Mesothelial cell of epicardium (in vitro differentiated cells): ENCODE results near the gene EXOC2. TPM values are rescaled to one million over a fixed set of nuclear protein-coding genes. Genes with fewer than 3 reads are reported as not detected.

Source experiments
- DNase-seq, 2 experiments: peaks; one replicate each; pipeline ENCODE4 v3.0.0; 2021; ENCODE audit warnings: low spot score in 2 of 2; ENCODE audit not compliant: unreplicated experiment in 2 of 2
- H3K27ac Mint-ChIP-seq: 2 replicates; pipeline ENCODE4 v1.8.0; 2021; ENCODE audit warnings: mixed read lengths
- H3K27me3 Mint-ChIP-seq: 2 replicates; pipeline ENCODE4 v1.8.0; 2021; ENCODE audit warnings: low read depth, mixed read lengths
- H3K36me3 Mint-ChIP-seq: 2 replicates; pipeline ENCODE4 v1.8.0; 2021; ENCODE audit warnings: mixed read lengths
- H3K4me1 Mint-ChIP-seq: 2 replicates; pipeline ENCODE4 v1.8.0; 2021; ENCODE audit warnings: mixed read lengths
- H3K4me3 Mint-ChIP-seq: 2 replicates; pipeline ENCODE4 v1.8.0; 2021; ENCODE audit warnings: mild to moderate bottlenecking, moderate library complexity, mixed read lengths
- H3K9me3 Mint-ChIP-seq: 2 replicates; pipeline ENCODE4 v1.8.0; 2021; ENCODE audit warnings: mixed read lengths
- CTCF ChIP-seq: fragments of 200-600 bp; sonication (generic); IDR thresholded peaks from one replicate; pipeline ENCODE4 v1.5.0; 2021; ENCODE audit warnings: antibody characterized with exemption; ENCODE audit not compliant: unreplicated experiment
- total RNA-seq: library from RNA; stranded (reverse); gene quantifications from 3 replicates; pipeline ENCODE4 v1.2.1, GENCODE V29; 2021

Gene EXOC2
- total RNA-seq, 1 donor from 2014 or later = 22.9 TPM

GRCh38 chr6:683742-684440 is 9.0 kb downstream of the EXOC2 start:
- peak in 1 of 2 experiments; percentile 48 for DNase-seq
- H3K4me1 Mint-ChIP-seq = peaks cover 25% of the 10 kb centered on the region
- peaks cover 16% of the 10 kb centered on the region for H3K27me3 Mint-ChIP-seq
- no peaks in the 10 kb centered on the region for H3K9me3 Mint-ChIP-seq
- no peak for TF ChIP-seq CTCF
- no peaks in the 10 kb centered on the region for H3K36me3 Mint-ChIP-seq
- H3K4me3 Mint-ChIP-seq = peak overlapping the region; percentile 36
- no peak overlapping the region for H3K27ac Mint-ChIP-seq

- DNase-seq = no peak
- H3K36me3 Mint-ChIP-seq = no peaks in the 10 kb centered on the region
- H3K4me3 Mint-ChIP-seq = no peak overlapping the region
- peaks cover 25% of the 10 kb centered on the region for H3K4me1 Mint-ChIP-seq
- TF ChIP-seq CTCF = no peak
- peaks cover 16% of the 10 kb centered on the region for H3K27me3 Mint-ChIP-seq
- no peak overlapping the region for H3K27ac Mint-ChIP-seq
- H3K9me3 Mint-ChIP-seq = no peaks in the 10 kb centered on the region
Observed at GRCh38 chr6:680666-681340, 12.1 kb downstream of the EXOC2 start.

GRCh38 chr6:680251-680650 is 12.7 kb downstream of the EXOC2 start:
- Mint-ChIP-seq H3K27me3 (peaks cover 14% of the 10 kb centered on the region), H3K9me3 (no peaks in the 10 kb centered on the region), H3K36me3 (no peaks in the 10 kb centered on the region), H3K27ac (no peak overlapping the region), H3K4me3 (no peak overlapping the region), H3K4me1 (peaks cover 25% of the 10 kb centered on the region)
- no peak for DNase-seq
- TF ChIP-seq CTCF = no peak

DNA sequence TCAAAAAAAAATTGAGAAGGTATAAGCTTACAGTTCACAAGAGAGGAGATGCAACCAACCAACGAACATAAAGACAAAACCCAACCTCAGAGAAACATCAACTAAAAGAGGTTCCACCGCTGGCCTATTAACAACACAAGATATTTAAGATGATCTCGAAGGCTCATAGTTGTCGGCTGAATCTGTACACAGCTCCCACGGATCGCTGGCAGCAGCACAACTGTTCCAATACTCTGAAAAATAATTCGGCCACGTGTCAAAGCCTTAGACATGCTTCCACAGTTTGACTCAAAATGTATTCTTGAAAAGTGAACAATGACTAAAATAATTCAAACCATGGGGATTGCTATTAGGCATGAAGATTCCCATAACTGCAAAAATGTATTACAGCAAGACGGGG is 13.7 kb downstream of the EXOC2 start:
- Mint-ChIP-seq H3K36me3 (no peaks in the 10 kb centered on the region), H3K27me3 (peaks cover 14% of the 10 kb centered on the region), H3K4me1 (peaks cover 25% of the 10 kb centered on the region), H3K4me3 (no peak overlapping the region), H3K9me3 (no peaks in the 10 kb centered on the region), H3K27ac (no peak overlapping the region)
- no peak for DNase-seq
- no peak for TF ChIP-seq CTCF

- H3K4me1 Mint-ChIP-seq = peaks cover 18% of the 10 kb centered on the region
- no peak overlapping the region for H3K27ac Mint-ChIP-seq
- TF ChIP-seq CTCF = no peak
- no peak for DNase-seq
- no peaks in the 10 kb centered on the region for H3K9me3 Mint-ChIP-seq
- H3K27me3 Mint-ChIP-seq = peaks cover 12% of the 10 kb centered on the region
- no peaks in the 10 kb centered on the region for H3K36me3 Mint-ChIP-seq
- no peak overlapping the region for H3K4me3 Mint-ChIP-seq
Observed at GRCh38 chr6:678520-678919, 14.4 kb downstream of the EXOC2 start.
